GM21576 (cell line): ENCODE data around the gene SEBOX.
"Not testable (repeated sequence)": the region's sequence is repeated elsewhere in the genome, so short reads cannot be mapped to it uniquely, and the experiment has no call there.

ENCODE experiments used
- ATAC-seq: cut with Tn5 transposase; IDR thresholded peaks from one replicate; pipeline ENCODE4 v1.9.1; 2021; ENCODE audit warnings: mild to moderate bottlenecking, moderate library complexity; ENCODE audit not compliant: unreplicated experiment

Gene SEBOX

DNA sequence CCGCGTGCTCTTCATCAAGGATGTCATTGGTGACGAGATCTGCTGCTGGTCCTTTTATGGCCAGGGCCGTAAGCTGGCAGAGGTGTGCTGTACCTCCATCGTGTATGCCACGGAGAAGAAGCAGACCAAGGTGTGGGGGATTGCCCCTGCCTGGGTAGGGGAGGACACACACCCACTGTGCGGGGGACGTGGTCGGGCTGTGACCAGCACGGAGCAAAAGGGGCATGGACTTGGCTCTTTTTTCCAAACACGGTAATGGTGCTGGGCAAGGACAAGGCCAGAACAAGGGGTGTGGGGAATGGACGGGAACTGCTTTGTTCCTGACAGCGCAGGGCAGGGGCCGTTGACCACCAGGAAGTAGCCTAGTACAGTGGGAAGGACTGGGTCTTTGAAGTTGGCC lies 22.7 kb downstream of the SEBOX start:
- ATAC-seq, result no peak

DNA sequence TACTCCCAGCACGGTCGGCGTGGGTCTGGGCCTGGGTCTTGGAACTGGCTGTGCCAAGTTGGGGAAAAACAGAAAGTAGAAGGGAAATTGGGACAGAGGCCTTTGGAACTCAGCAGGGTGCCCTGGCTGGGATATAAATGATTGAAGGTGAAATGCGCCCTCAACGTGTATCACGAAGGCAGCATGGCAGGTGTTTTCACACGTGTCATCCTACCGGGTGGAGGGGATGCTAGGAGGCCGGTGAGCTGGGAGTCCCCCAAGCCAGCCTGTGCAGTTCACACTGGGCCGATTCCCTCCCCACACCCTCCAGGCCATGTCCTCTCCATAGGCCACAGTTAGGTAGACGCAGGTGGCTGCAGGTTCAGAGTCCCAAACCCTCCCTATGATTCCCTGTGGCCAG lies 23.5 kb downstream of the SEBOX start:
- no peak for ATAC-seq

GRCh38 chr17:28340374-28340773 lies 24.6 kb downstream of the SEBOX start:
- no peak for ATAC-seq

DNA sequence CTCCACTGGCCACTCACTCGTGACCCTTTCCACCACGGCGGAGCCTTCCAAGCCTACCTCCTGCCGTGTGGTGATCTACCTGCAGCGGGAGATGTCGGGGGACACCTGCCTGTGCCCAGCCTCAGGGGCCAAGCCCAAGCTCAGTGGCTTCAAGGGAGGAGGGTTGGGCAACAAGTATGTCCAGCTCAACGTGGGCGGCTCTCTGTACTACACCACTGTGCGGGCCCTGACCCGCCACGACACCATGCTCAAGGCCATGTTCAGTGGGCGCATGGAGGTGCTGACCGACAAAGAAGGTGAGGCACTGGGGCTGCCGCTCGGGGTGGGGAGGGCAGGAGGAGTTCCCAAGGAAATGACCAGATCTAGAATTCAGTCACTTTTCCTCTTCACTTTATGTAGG lies 25.6 kb downstream of the SEBOX start:
- no peak for ATAC-seq

GRCh38 chr17:28338769-28339212 lies 26.2 kb downstream of the SEBOX start:
- ATAC-seq, result not testable (repeated sequence)

DNA sequence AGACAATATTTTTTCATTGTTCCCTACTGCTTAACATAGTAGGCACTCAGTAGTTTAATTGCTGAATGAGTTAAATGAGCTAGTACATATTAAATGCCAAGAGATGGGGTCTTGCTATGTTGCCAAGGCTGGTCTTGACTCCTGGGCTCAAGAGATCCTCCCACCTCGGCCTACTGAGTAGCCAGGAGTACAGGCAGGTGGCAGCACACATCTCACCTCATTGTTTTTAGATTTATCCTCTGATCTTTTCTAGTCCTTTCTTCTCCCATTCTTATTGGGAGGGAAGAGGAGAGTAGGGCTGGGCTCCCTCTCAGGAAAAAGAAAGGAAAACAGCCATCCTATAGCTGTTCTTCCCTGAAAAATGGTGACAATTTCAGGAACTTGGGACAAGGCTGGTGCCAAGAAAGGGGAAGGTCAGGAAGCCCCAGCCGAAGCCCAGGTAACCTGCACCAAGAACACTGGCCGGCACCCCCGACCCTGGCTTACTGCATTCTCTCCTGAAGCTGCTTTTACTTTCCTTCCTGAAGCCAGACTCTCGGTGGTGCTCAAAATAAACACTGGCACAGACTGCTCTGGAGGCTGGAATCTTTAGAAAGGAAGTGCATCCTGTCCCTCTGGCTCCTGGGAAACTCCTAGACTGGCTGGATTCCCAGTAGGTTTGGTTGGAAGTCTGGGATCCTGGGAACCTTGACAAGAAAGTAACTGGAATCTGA lies 26.8 kb downstream of the SEBOX start:
- ATAC-seq, result no peak

DNA sequence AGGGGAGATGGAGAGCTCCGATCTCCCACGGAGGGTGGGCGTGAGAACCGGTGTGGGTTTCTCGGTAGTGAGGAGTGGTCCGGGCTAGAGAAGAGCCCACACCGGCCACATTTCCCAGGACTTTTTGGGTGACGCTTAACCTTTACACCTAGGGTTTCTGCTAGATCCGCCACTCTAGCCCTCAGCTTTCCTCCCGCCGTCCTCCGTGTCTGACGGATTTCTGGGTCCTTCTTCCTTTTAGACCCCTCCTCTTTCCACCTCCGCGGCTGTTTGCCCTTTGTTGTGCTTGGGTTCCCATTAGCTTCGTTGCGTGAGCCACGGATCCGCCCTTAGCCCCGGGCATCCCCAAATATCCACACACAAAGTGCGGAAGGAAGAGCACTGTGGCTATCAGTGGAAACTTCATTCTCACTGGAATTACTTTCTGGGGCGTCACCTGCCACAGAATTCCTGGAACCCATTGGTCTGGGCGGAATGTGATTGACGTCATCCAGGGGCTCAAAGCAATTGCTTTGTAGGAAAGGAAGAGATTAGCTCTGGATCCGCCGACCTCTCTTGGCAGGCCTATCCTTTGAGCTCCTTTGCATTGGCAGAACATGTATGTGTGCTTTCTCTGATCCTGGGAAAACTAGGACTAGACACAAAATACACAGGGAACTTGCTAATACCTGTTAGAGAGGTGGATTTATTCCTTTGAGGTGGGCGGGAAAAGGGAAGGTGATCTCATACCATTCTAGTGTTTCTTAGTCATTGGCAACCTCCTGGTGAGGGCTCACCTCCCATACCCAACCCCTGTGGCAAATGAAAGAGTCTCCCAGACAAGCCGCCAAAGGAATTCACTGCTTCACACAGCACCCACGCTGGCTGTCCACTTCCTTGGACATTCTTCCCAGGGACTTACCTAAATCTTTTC lies 28.8 kb downstream of the SEBOX start:
- ATAC-seq, result no peak

DNA sequence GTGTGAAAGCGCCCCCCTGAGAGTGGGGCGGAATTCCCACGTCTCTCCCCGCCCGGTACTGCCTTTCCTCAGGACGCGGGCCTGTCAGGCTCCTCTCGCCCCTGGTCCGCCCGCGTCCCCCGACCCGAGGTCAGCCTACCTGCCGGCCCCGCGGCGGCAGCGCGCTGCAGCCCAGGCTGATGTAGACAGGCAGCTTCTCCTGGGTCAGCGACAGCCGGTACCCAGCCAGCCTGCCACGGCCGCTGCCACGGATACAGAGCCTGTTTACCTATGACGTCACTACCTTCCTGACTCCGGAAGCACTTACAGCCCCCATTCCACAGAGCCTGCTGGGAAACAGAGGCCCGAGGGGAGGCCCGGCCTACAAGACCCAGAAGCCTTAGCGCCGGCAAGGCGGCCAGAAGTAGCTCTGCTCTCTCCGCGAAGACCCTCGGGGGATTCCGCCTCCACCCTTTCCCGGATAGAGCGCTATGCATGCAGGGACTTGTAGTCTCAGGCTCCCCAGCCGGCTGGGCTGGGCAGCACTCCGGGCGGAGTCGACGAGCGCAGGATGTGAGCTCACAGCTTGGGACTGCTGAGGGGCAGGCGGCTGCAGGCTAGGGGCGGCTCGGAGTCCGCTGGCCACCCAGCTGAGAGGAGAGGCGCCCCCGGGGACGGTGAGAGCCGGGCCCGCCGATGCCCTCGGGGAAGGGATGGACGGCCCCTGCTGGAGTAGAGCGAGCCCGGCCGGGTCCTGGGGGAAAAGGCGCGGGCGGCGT lies 29.6 kb downstream of the SEBOX start, which contains the start of the genes IFT20 and TNFAIP1:
Gene IFT20 (minus strand): TSS at position 272 of the 758 bp plus-strand sequence. CDS start 3,487 bp downstream, outside the sequence.
Gene TNFAIP1 (plus strand): TSS at position 561 of the 758 bp plus-strand sequence. CDS start 3,761 bp downstream, outside the sequence.
- ATAC-seq, result peak; percentile 95

DNA sequence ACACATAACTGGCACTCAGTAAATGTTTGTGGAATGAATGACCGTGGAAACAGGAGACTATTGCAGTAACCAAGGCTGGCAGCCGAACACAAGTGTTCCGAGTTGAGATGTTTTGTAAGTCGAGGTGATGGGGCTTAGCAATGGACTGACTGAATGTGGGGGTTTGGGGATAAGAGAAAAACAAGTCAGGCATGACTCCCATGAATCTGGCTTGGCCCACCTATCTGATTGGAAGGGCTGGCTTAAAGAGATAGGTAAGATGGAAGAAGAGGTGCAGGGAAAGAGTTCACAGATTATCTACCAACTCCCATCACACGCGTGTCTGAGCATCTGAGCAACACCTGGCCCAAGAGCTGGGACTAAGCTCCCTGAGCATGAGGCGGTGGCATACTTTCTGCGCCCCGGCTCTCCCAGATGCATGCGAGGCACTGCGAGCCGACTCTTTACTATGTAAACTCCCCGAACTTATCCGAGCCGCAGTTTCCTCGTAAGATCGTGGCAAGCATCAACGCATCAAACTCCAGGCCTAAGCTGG lies 30.3 kb downstream of the SEBOX start:
- ATAC-seq, result no peak

DNA sequence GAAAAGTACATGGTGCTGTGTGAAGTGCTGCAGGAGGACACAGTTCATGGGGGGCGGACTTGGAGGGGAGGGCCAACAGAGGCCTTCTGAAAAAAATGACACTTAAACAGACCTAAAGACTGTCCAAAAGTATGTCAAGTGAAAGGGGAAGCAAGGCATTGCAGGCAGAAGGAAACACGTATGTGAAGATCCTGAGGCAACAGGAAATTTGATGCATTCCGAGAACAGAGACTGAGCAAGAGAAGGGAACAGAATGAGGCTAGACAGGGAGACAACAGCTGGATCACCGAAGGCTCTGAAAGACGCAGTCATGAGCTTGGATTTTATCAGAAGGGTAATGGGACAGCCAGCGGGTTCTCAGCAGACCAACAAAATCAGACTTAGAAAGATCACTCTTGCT lies 30.8 kb downstream of the SEBOX start:
- no peak for ATAC-seq

GRCh38 chr17:28333083-28333746 lies 31.8 kb downstream of the SEBOX start:
- no peak for ATAC-seq

GRCh38 chr17:28331891-28332420 lies 33.0 kb downstream of the SEBOX start:
- ATAC-seq, result no peak

GRCh38 chr17:28330671-28331070 lies 34.3 kb downstream of the SEBOX start:
- ATAC-seq, result no peak

DNA sequence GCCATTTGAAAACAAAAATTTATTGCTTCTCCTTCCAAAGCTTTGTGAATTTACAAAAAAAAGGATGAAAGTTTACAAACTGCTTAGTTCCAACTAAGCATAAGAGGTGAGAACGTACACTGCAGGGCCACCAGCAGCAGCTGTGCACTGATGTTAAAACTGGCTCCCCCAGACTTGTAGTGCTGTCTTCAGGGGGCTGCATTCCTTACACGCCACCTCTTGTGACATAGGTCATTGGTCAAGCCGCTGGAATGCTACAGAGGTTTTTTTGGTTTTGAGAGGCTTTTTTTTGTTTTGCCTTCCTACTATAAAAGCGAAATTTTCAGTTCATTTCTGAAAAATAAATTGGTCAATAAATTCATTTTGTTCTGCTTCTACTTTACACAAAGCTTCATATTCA lies 36.7 kb downstream of the SEBOX start:
- ATAC-seq, result no peak

GRCh38 chr17:28327709-28328108 lies 37.3 kb downstream of the SEBOX start:
- no peak for ATAC-seq

GRCh38 chr17:28327031-28327607 lies 37.9 kb downstream of the SEBOX start:
- peak; percentile 56 for ATAC-seq

- no peak for ATAC-seq
Observed at GRCh38 chr17:28326114-28326513, 38.9 kb downstream of the SEBOX start.

DNA sequence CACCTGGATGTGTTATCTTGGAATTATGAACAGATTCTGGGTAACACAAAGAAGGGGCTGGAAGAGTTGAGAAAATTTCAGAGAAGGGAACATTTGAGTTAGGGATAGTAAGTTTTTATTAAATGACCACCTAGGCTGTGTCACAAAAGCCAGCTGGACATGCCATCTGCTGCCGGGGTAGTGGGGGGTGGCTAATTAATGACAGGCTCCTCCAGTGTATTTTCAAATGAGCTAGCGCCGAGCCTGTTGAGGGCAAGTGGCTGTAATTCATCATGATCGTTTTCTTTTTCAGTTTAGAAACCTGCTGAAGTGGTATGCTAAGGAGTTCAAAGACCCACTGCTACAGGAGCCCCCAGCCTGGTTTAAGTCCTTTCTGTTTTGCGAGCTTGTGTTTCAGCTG lies 39.8 kb downstream of the SEBOX start:
- no peak for ATAC-seq

DNA sequence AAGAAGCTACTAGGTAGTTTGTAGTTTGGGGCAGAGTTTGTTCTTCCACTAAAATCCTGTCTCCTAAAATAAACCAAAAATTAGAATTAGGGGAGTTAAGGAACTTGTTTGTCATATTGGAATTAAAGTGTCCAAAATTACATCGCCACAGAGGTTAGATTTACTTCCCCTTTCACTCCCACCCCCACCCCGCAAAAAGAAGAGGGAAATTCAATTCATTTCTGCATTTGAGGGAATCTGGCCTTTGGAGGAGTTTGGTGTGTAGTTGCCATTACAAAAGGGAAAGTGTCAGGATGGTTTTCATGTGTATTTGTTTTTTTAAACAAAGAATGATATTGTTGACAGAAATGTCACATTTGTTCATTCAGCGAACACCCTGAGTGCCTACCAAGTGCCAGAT lies 40.2 kb downstream of the SEBOX start:
- no peak for ATAC-seq
